AG09319 (cell line): ENCODE measurements around the gene ADGRL3.

Experiments used
- DNase-seq: peaks from one replicate; pipeline ENCODE4 v3.0.0-alpha.2; 2010; ENCODE audit warnings: low read depth; ENCODE audit errors: extremely low read depth
- CTCF ChIP-seq: IDR thresholded peaks from 2 replicates; pipeline ENCODE4 v1.5.1; 2011; ENCODE audit warnings: low read depth, mild to moderate bottlenecking, inconsistent platforms, low read length, moderate library complexity

Gene ADGRL3

GRCh38 chr4:61200187-61200915 lies at the start of gene ADGRL3:
TSS of gene ADGRL3 (plus strand) at chr4:61200326.
- no peak for DNase-seq
- TF ChIP-seq CTCF, result no peak

- no peak for TF ChIP-seq CTCF
- DNase-seq, result no peak
Measured at GRCh38 chr4:61152433-61152832, 47.7 kb upstream of the ADGRL3 start.

- no peak for DNase-seq
- no peak for TF ChIP-seq CTCF
Measured at GRCh38 chr4:61160478-61160877, 39.6 kb upstream of the ADGRL3 start.

GRCh38 chr4:61162116-61162515 lies 38.0 kb upstream of the ADGRL3 start:
- no peak for DNase-seq
- TF ChIP-seq CTCF, result no peak

GRCh38 chr4:61173799-61174198 lies 26.3 kb upstream of the ADGRL3 start:
- DNase-seq, result no peak
- TF ChIP-seq CTCF, result no peak

- no peak for DNase-seq
- TF ChIP-seq CTCF, result no peak
Measured at GRCh38 chr4:61175495-61175894, 24.6 kb upstream of the ADGRL3 start.

GRCh38 chr4:61177367-61177766 lies 22.8 kb upstream of the ADGRL3 start:
- TF ChIP-seq CTCF, result no peak
- DNase-seq, result no peak
